ENCODE measurements around the gene PKDREJ. TPM values are rescaled to one million over a fixed set of nuclear protein-coding genes. Genes with fewer than 3 reads are reported as not detected.

PKDREJ gene
- total RNA-seq, 1 experiment from 2014 or later = not detected

- H3K27me3 ChIP-seq (ENCODE audit: insufficient read depth, low read length) = no peaks in the 10 kb centered on the region
- peaks cover 9 to 13% of the 10 kb centered on the region in 2 experiments; a peak in 3 of 4 replicates for H3K36me3 ChIP-seq (ENCODE audit: control insufficient read depth in 1 of 2, insufficient read depth in 2 of 2, low read length in 2 of 2)
- ATAC-seq (no peak), DNase-seq (ENCODE audit: low read depth, low spot score) (no peak)
- H4K20me1 ChIP-seq (ENCODE audit: insufficient read depth) = no peaks in the 10 kb centered on the region
- H3K27ac ChIP-seq (ENCODE audit: low read depth, low read length) = no peak overlapping the region
- H3K9ac ChIP-seq (ENCODE audit: low read length) = no peak overlapping the region
- no peaks in the 10 kb centered on the region for H3K9me2 ChIP-seq (ENCODE audit: insufficient read depth)
- RAD21 ChIA-PET (ENCODE audit: low non-redundant PET in 1 of 2, low total read pairs in 2 of 2, uncharacterized antibody in 2 of 2, unreplicated experiment in 2 of 2) = no interaction called here
- H3K4me1 ChIP-seq (ENCODE audit: control insufficient read depth in 1 of 2, insufficient read depth in 2 of 2, low read length in 2 of 2) = peaks cover 12 to 21% of the 10 kb centered on the region in 2 experiments; a peak in 3 of 4 replicates
- CTCF ChIA-PET = no interaction called here
- no peak overlapping the region for H3K4me3 ChIP-seq (replicated peaks in 1 of 2; ENCODE audit: low read depth in 1 of 2, low read length in 2 of 2)
- H3K4me2 ChIP-seq (ENCODE audit: low read length) = no peak overlapping the region
- intact Hi-C loops (cut with micrococcal nuclease) = no loop called here
- POLR2A ChIA-PET = no interaction called here
- no peaks in the 10 kb centered on the region for H3K9me3 ChIP-seq (ENCODE audit: control insufficient read depth in 1 of 2, insufficient read depth in 1 of 2, low read depth in 1 of 2, low read length in 2 of 2)
- TF ChIP-seq REST (IDR thresholded peaks at IDR 0.05; ENCODE audit: low read depth) (no peak), EZH2phosphoT487 (IDR thresholded peaks at IDR 0.05; ENCODE audit: borderline replicate concordance) (no peak), ZFX (IDR thresholded peaks at IDR 0.05) (no peak), CTCF (IDR thresholded peaks at IDR 0.05 in 2 of 3, conservative IDR thresholded peaks at IDR 0.05 in 1 of 3; ENCODE audit: borderline replicate concordance in 1 of 3, insufficient read depth in 1 of 3, low read depth in 2 of 3, low read length in 2 of 3) (no peak), ATF3 (IDR thresholded peaks at IDR 0.05) (no peak), SIN3A (IDR thresholded peaks at IDR 0.05; ENCODE audit: low read depth) (no peak), TCF7L2 (IDR thresholded peaks at IDR 0.05; ENCODE audit: borderline replicate concordance, extremely low read depth, insufficient read depth, insufficient read length) (no peak), ZBTB33 (IDR thresholded peaks at IDR 0.05; ENCODE audit: extremely low read depth, insufficient replicate concordance, low read length) (no peak), RAD21 (IDR thresholded peaks at IDR 0.05; ENCODE audit: low read depth) (no peak), ELF1 (IDR thresholded peaks at IDR 0.05; ENCODE audit: borderline replicate concordance, low read depth) (no peak), POLR2AphosphoS5 (IDR thresholded peaks at IDR 0.05; ENCODE audit: low read depth, low read length) (no peak), EGR1 (IDR thresholded peaks at IDR 0.05; ENCODE audit: low read depth) (no peak), CBX3 (IDR thresholded peaks at IDR 0.05; ENCODE audit: low read depth) (no peak), SRF (IDR thresholded peaks at IDR 0.05; ENCODE audit: low read depth) (no peak), SP1 (IDR thresholded peaks at IDR 0.05; ENCODE audit: low read depth) (no peak), FOSL1 (IDR thresholded peaks at IDR 0.05; ENCODE audit: low read depth) (no peak), POLR2A (IDR thresholded peaks at IDR 0.05; ENCODE audit: borderline replicate concordance, extremely low read depth, insufficient read depth, insufficient read length) (no peak), MAX (IDR thresholded peaks at IDR 0.05) (no peak)
- no TSS peak for BruUV-seq (replicated peaks)
- H2AFZ ChIP-seq (ENCODE audit: low read depth, low read length, poor library complexity, severe bottlenecking) = no peak overlapping the region
- H3K79me2 ChIP-seq (ENCODE audit: insufficient read depth, low read length) = peaks cover 20% of the 10 kb centered on the region
Observed at GRCh38 chr22:46293577-46294260, 30.6 kb upstream of the PKDREJ start.
